IMR-90 (cell line): ENCODE data around the gene ARGFX. TPM values are rescaled to one million over a fixed set of nuclear protein-coding genes. Genes with fewer than 3 reads are reported as not detected.

Source experiments
- ATAC-seq: fragments of 200-7000 bp; cut with Tn5 transposase; 2 replicates; pipeline ENCODE4 v1.9.1; 2020; ENCODE audit warnings: low read depth, mild to moderate bottlenecking, moderate library complexity
- BruUV-seq: library from RNA; stranded (reverse); fragments of 400-500 nt; replicated peaks from 2 replicates; lab custom pipeline; 2021; lab: Mats Ljungman, UMichigan
- CTCF ChIA-PET: fragments of 300-600 bp; formaldehyde crosslinking; extraction: SDS; loops from one replicate; lab custom pipeline; 2021; ENCODE audit warnings: antibody characterized with exemption; lab: Yijun Ruan, JAX
- POLR2A ChIA-PET: fragments of 300-600 bp; sonication (Branson Sonifier 250); formaldehyde crosslinking; loops from one replicate; lab custom pipeline; 2022; ENCODE audit warnings: antibody characterized with exemption; ENCODE audit not compliant: unreplicated experiment; lab: Charles Lee
- DNase-seq: peaks from one replicate; pipeline ENCODE4 v3.0.0; 2013
- H2AFZ ChIP-seq: replicated peaks from 2 replicates; pipeline ENCODE3; 2013; ENCODE audit warnings: low read length, mild to moderate bottlenecking; ENCODE audit not compliant: poor library complexity
- H2AK5ac ChIP-seq: 2 replicates; pipeline ENCODE4 v1.6.1; 2013; ENCODE audit warnings: low read depth, low read length, inconsistent platforms
- H2AK9ac ChIP-seq: replicated peaks from 2 replicates; pipeline ENCODE3; 2013; ENCODE audit warnings: mild to moderate bottlenecking, low read depth, low read length, moderate library complexity; ENCODE audit not compliant: poor library complexity
- H2BK120ac ChIP-seq: 2 replicates; pipeline ENCODE4 v1.6.1; 2013; ENCODE audit warnings: low read depth, low read length, inconsistent platforms
- H2BK15ac ChIP-seq: 3 replicates; pipeline ENCODE4 v1.6.1; 2013; ENCODE audit warnings: low read depth, low read length, inconsistent platforms
- H2BK20ac ChIP-seq: 2 replicates; pipeline ENCODE4 v1.6.1; 2013; ENCODE audit warnings: low read depth, mild to moderate bottlenecking, inconsistent platforms, low read length, moderate library complexity
- H2BK5ac ChIP-seq: 2 replicates; pipeline ENCODE4 v1.6.1; 2013; ENCODE audit warnings: mild to moderate bottlenecking, low read depth, low read length, inconsistent platforms; ENCODE audit not compliant: poor library complexity, severe bottlenecking
- H3K14ac ChIP-seq: replicated peaks from 2 replicates; pipeline ENCODE4 v1.6.1; 2013; ENCODE audit warnings: low read depth, low read length, inconsistent platforms
- H3K18ac ChIP-seq: 2 replicates; pipeline ENCODE4 v1.6.1; 2013; ENCODE audit warnings: low read depth, low read length, control low read depth
- H3K23ac ChIP-seq: 2 replicates; pipeline ENCODE4 v1.6.1; 2013; ENCODE audit warnings: low read depth, low read length, inconsistent platforms
- H3K27ac ChIP-seq: 2 replicates; pipeline ENCODE4 v1.5.1; 2013; ENCODE audit warnings: mild to moderate bottlenecking, control low read depth, low read length; ENCODE audit not compliant: insufficient read depth
- H3K27me3 ChIP-seq: 2 replicates; pipeline ENCODE4 v1.6.1; 2013; ENCODE audit warnings: low read length; ENCODE audit not compliant: control insufficient read depth, insufficient read depth
- H3K36me3 ChIP-seq: 2 replicates; pipeline ENCODE4 v1.6.1; 2013; ENCODE audit warnings: low read length, mixed read lengths; ENCODE audit not compliant: control insufficient read depth, insufficient read depth
- H3K4ac ChIP-seq: 2 replicates; pipeline ENCODE4 v1.6.1; 2013; ENCODE audit warnings: low read depth, low read length, inconsistent platforms
- H3K4me1 ChIP-seq: 2 replicates; pipeline ENCODE4 v1.6.1; 2013; ENCODE audit warnings: low read length, mixed read lengths; ENCODE audit not compliant: control insufficient read depth, insufficient read depth
- H3K4me2 ChIP-seq: 2 replicates; pipeline ENCODE4 v1.6.1; 2013; ENCODE audit warnings: low read depth, mild to moderate bottlenecking, control low read depth, low read length, moderate library complexity
- H3K4me3 ChIP-seq: 2 replicates; pipeline ENCODE4 v1.5.1; 2013; ENCODE audit warnings: low read depth, mild to moderate bottlenecking, control low read depth, low read length, moderate library complexity; ENCODE audit not compliant: insufficient read depth
- H3K56ac ChIP-seq: 2 replicates; pipeline ENCODE4 v1.6.1; 2013; ENCODE audit warnings: low read length, inconsistent platforms; ENCODE audit not compliant: insufficient read depth; ENCODE audit errors: extremely low read depth
- H3K79me1 ChIP-seq, 2 experiments: 2 replicates each; pipeline ENCODE4 v1.6.1; 2013; ENCODE audit warnings: low read length in 2 of 2, inconsistent platforms in 1 of 2, low read depth in 1 of 2
- H3K9ac ChIP-seq: 2 replicates; pipeline ENCODE4 v1.6.1; 2013; ENCODE audit warnings: low read depth, low read length, control low read depth
- H3K9me1 ChIP-seq: 2 replicates; pipeline ENCODE4 v1.6.1; 2013; ENCODE audit warnings: low read length, inconsistent platforms; ENCODE audit not compliant: insufficient read depth
- H3K9me3 ChIP-seq: 2 replicates; pipeline ENCODE4 v1.6.1; 2013; ENCODE audit warnings: low read length; ENCODE audit not compliant: control insufficient read depth, insufficient read depth
- H4K20me1 ChIP-seq: 2 replicates; pipeline ENCODE4 v1.6.1; 2013; ENCODE audit warnings: low read length, inconsistent platforms; ENCODE audit not compliant: insufficient read depth
- H4K5ac ChIP-seq: 2 replicates; pipeline ENCODE4 v1.6.1; 2013; ENCODE audit warnings: mild to moderate bottlenecking, low read depth, low read length, control low read depth
- H4K8ac ChIP-seq, 2 experiments: 2 replicates each; pipeline ENCODE4 v1.6.1; 2013; ENCODE audit warnings: low read depth in 2 of 2, low read length in 2 of 2, control low read depth in 1 of 2, inconsistent platforms in 1 of 2
- H4K91ac ChIP-seq: 2 replicates; pipeline ENCODE4 v1.6.1; 2013; ENCODE audit warnings: low read depth, low read length, inconsistent platforms; ENCODE audit not compliant: insufficient read depth
- BHLHE40 ChIP-seq: fragments of 150-350 bp; IDR thresholded peaks from 2 replicates; pipeline ENCODE4 v1.6.1; 2016; ENCODE audit warnings: mild to moderate bottlenecking, low read depth, low read length
- CEBPB ChIP-seq: IDR thresholded peaks from 2 replicates; pipeline ENCODE4 v1.6.1; 2012; ENCODE audit warnings: low read depth, low read length, improper control_type of control experiment
- CHD1 ChIP-seq: IDR thresholded peaks from 2 replicates; pipeline ENCODE4 v1.6.1; 2012; ENCODE audit warnings: low read depth, low read length, improper control_type of control experiment
- FOS ChIP-seq: fragments of 150-350 bp; IDR thresholded peaks from 2 replicates; pipeline ENCODE4 v1.6.1; 2016; ENCODE audit warnings: low read depth, low read length
- MAFK ChIP-seq: IDR thresholded peaks from 2 replicates; pipeline ENCODE4 v1.6.1; 2012; ENCODE audit warnings: low read depth, low read length, improper control_type of control experiment
- MAZ ChIP-seq: IDR thresholded peaks from 2 replicates; pipeline ENCODE4 v1.6.1; 2012; ENCODE audit warnings: low read depth, mild to moderate bottlenecking, low read length, improper control_type of control experiment, moderate library complexity, borderline replicate concordance
- MXI1 ChIP-seq: IDR thresholded peaks from 2 replicates; pipeline ENCODE4 v1.6.1; 2012; ENCODE audit warnings: low read depth, mild to moderate bottlenecking, low read length, moderate library complexity, borderline replicate concordance
- NFE2L2 ChIP-seq: fragments of 150-350 bp; IDR thresholded peaks from 2 replicates; pipeline ENCODE4 v1.6.1; 2016; ENCODE audit warnings: low read depth, mild to moderate bottlenecking, low read length
- POLR2A ChIP-seq: IDR thresholded peaks from 2 replicates; pipeline ENCODE4 v1.6.1; 2012; ENCODE audit warnings: mild to moderate bottlenecking, low read depth, low read length
- RAD21 ChIP-seq: IDR thresholded peaks from 2 replicates; pipeline ENCODE4 v1.6.1; 2012; ENCODE audit warnings: low read length, improper control_type of control experiment
- RCOR1 ChIP-seq: IDR thresholded peaks from 2 replicates; pipeline ENCODE4 v1.6.1; 2012; ENCODE audit warnings: mild to moderate bottlenecking, low read length, improper control_type of control experiment; ENCODE audit not compliant: insufficient replicate concordance
- RFX5 ChIP-seq: IDR thresholded peaks from 2 replicates; pipeline ENCODE4 v1.8.0; 2012; ENCODE audit warnings: low read depth, mild to moderate bottlenecking, low read length, moderate library complexity
- SMC3 ChIP-seq: fragments of 150-350 bp; IDR thresholded peaks from 2 replicates; pipeline ENCODE4 v1.6.1; 2016; ENCODE audit warnings: low read depth, mild to moderate bottlenecking, antibody characterized with exemption, low read length, moderate library complexity
- WGBS, 2 experiments: methylation state at CpG; one replicate each; pipeline versions ENCODE4 v1.1.5 to v1.1.7; 2013; ENCODE audit warnings: missing lambda C conversion rate in 2 of 2; ENCODE audit not compliant: insufficient read length in 1 of 2; ENCODE audit errors: extremely low coverage in 2 of 2; 5-methylcytosine and 5-hydroxymethylcytosine counted together
- dilution Hi-C: fragments of 300-500 bp; cut with HindIII; formaldehyde crosslinking; loops from one replicate; pipeline ENCODE4 v1.14.3; 2018; ENCODE audit warnings: low sequenced_read_pairs; ENCODE audit not compliant: unreplicated experiment
- in situ Hi-C: fragments of 300-500 bp; cut with MboI; formaldehyde crosslinking; loops from 3 replicates; pipeline ENCODE4 v1.14.3; 2019; ENCODE audit warnings: low sequenced_read_pairs, inconsistent platforms, mixed read lengths
- intact Hi-C: fragments of 100-400 bp; cut with micrococcal nuclease; formaldehyde crosslinking; loops from 2 replicates; pipeline ENCODE4 v1.10.0; 2022
- polyA plus RNA-seq, 3 experiments: library from polyadenylated mRNA; depleted of rRNA; stranded (reverse); fragments of >200 nt; gene quantifications; 2 replicates each; pipeline ENCODE4 v1.2.3, GENCODE V29; 2012; ENCODE audit warnings: low replicate concordance in 1 of 3
- total RNA-seq: library from RNA; depleted of rRNA; stranded (reverse); fragments of >200 nt; gene quantifications from 2 replicates; pipeline ENCODE4 v1.2.3, GENCODE V29; 2012
- TF ChIP-seq, protein P1 (sequence below): fragments of 150-350 bp; IDR thresholded peaks from 2 replicates; pipeline ENCODE4 v1.6.1; 2017; ENCODE audit warnings: mild to moderate bottlenecking, antibody characterized with exemption, low read length, low read depth
- TF ChIP-seq, protein P2 (sequence below): conservative IDR thresholded peaks from 2 replicates; pipeline ENCODE4 v1.5.1; 2012; ENCODE audit warnings: mild to moderate bottlenecking, low read depth, low read length, improper control_type of control experiment
- TF ChIP-seq, protein P3 (sequence below): fragments of 150-350 bp; IDR thresholded peaks from 2 replicates; pipeline ENCODE4 v1.6.1; 2016; ENCODE audit warnings: low read depth, mild to moderate bottlenecking, low read length, moderate library complexity, borderline replicate concordance

The ARGFX gene
- total and polyA plus RNA-seq, 2 of the 4 experiments (the other 2 are of a cell fraction): not detected

DNA sequence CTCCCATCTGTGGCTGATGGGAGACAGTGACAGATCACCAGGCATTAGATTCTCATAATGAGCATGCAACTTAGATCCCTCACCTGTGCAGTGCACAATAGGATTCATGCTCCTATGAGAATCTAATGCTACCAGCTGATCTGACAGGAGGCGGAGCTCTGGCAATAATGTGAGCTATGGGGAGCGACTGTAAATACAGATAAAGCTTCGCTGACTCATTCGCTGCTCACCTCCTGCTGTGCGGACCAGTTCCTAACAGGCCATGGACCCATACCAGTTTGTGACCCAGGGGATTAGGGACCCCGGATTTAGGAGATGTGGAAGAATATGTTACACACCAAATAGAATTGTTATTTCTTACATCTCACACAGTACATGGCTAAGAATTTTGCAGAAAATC lies 6.7 kb downstream of the ARGFX start:
- Histone ChIP-seq H3K4me3 (no peak overlapping the region), H4K20me1 (no peaks in the 10 kb centered on the region), H2BK20ac (no peak overlapping the region), H3K4ac (no peak overlapping the region), H3K14ac (no peak overlapping the region), H3K9me1 (no peaks in the 10 kb centered on the region; the same call in 1 of the 2 replicates), H2BK5ac (no peak overlapping the region), H4K5ac (no peak overlapping the region), H2AFZ (no peak overlapping the region), H3K18ac (no peak overlapping the region), H3K4me1 (no peaks in the 10 kb centered on the region), H3K9ac (no peak overlapping the region), H3K56ac (no peak overlapping the region), H4K8ac (no peak overlapping the region), H2AK9ac (no peak overlapping the region), H2BK120ac (no peak overlapping the region), H4K91ac (no peak overlapping the region), H3K4me2 (no peak overlapping the region), H3K27me3 (no peaks in the 10 kb centered on the region), H3K36me3 (no peaks in the 10 kb centered on the region), H3K23ac (no peak overlapping the region), H3K27ac (no peak overlapping the region), H3K79me1 (no peaks in the 10 kb centered on the region), H2AK5ac (no peak overlapping the region), H2BK15ac (no peak overlapping the region), H3K9me3 (no peaks in the 10 kb centered on the region)
- in situ Hi-C loops: no loop called here
- 62% methylated on average over 2 of the region's 6 CpGs; no CpG with 5 or more reads in 1 of the 2 experiments for WGBS, 2 experiments
- TF ChIP-seq CEBPB (no peak), RCOR1 (no peak), MAZ (no peak), CHD1 (no peak), NFE2L2 (no peak), MAFK (no peak), MXI1 (no peak), POLR2A (no peak), RAD21 (no peak), BHLHE40 (no peak), FOS (no peak), SMC3 (no peak), RFX5 (no peak)
- TF ChIP-seq, protein P1, sequence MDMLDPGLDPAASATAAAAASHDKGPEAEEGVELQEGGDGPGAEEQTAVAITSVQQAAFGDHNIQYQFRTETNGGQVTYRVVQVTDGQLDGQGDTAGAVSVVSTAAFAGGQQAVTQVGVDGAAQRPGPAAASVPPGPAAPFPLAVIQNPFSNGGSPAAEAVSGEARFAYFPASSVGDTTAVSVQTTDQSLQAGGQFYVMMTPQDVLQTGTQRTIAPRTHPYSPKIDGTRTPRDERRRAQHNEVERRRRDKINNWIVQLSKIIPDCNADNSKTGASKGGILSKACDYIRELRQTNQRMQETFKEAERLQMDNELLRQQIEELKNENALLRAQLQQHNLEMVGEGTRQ: no peak
- TF ChIP-seq, protein P2, sequence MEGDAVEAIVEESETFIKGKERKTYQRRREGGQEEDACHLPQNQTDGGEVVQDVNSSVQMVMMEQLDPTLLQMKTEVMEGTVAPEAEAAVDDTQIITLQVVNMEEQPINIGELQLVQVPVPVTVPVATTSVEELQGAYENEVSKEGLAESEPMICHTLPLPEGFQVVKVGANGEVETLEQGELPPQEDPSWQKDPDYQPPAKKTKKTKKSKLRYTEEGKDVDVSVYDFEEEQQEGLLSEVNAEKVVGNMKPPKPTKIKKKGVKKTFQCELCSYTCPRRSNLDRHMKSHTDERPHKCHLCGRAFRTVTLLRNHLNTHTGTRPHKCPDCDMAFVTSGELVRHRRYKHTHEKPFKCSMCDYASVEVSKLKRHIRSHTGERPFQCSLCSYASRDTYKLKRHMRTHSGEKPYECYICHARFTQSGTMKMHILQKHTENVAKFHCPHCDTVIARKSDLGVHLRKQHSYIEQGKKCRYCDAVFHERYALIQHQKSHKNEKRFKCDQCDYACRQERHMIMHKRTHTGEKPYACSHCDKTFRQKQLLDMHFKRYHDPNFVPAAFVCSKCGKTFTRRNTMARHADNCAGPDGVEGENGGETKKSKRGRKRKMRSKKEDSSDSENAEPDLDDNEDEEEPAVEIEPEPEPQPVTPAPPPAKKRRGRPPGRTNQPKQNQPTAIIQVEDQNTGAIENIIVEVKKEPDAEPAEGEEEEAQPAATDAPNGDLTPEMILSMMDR: no peak
- TF ChIP-seq, protein P3, sequence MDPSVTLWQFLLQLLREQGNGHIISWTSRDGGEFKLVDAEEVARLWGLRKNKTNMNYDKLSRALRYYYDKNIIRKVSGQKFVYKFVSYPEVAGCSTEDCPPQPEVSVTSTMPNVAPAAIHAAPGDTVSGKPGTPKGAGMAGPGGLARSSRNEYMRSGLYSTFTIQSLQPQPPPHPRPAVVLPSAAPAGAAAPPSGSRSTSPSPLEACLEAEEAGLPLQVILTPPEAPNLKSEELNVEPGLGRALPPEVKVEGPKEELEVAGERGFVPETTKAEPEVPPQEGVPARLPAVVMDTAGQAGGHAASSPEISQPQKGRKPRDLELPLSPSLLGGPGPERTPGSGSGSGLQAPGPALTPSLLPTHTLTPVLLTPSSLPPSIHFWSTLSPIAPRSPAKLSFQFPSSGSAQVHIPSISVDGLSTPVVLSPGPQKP: no peak
- intact Hi-C loops: no loop called here
- no TSS peak for BruUV-seq
- peak; percentile 24 for DNase-seq
- dilution Hi-C loops: no loop called here
- ATAC-seq: peak; percentile 29; the same call in 1 of the 2 replicates
- ChIA-PET POLR2A (no interaction called here), CTCF (no interaction called here)
